ENCODE results near the gene PDE1A. TPM values are rescaled to one million over a fixed set of nuclear protein-coding genes. Genes with fewer than 3 reads are reported as not detected.

Gene PDE1A
- total and polyA plus RNA-seq, 2 of the 13 experiments (the other 11 are each of a cell fraction or from before 2014, with no cell fraction given): not detected

DNA sequence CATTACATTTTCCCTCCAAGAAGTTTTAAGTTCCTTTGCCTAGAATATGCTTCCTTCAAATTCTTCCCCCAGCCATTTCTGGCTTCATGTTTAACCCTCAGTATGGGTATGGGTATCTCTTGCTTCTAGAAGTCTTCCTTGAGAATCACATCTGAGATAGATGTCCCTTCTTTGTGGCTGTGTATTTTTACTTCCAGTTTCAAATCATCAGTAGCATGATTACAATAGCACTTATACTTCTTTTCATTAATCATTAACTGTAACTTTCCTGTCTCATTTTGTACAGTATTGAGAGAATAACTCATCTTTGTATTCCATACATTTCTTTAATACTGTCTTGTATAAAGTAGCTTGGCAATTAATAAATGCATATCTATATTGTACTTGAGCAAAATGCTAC is 17.3 kb upstream of the PDE1A start (continued):
- TF ChIP-seq, protein P1, sequence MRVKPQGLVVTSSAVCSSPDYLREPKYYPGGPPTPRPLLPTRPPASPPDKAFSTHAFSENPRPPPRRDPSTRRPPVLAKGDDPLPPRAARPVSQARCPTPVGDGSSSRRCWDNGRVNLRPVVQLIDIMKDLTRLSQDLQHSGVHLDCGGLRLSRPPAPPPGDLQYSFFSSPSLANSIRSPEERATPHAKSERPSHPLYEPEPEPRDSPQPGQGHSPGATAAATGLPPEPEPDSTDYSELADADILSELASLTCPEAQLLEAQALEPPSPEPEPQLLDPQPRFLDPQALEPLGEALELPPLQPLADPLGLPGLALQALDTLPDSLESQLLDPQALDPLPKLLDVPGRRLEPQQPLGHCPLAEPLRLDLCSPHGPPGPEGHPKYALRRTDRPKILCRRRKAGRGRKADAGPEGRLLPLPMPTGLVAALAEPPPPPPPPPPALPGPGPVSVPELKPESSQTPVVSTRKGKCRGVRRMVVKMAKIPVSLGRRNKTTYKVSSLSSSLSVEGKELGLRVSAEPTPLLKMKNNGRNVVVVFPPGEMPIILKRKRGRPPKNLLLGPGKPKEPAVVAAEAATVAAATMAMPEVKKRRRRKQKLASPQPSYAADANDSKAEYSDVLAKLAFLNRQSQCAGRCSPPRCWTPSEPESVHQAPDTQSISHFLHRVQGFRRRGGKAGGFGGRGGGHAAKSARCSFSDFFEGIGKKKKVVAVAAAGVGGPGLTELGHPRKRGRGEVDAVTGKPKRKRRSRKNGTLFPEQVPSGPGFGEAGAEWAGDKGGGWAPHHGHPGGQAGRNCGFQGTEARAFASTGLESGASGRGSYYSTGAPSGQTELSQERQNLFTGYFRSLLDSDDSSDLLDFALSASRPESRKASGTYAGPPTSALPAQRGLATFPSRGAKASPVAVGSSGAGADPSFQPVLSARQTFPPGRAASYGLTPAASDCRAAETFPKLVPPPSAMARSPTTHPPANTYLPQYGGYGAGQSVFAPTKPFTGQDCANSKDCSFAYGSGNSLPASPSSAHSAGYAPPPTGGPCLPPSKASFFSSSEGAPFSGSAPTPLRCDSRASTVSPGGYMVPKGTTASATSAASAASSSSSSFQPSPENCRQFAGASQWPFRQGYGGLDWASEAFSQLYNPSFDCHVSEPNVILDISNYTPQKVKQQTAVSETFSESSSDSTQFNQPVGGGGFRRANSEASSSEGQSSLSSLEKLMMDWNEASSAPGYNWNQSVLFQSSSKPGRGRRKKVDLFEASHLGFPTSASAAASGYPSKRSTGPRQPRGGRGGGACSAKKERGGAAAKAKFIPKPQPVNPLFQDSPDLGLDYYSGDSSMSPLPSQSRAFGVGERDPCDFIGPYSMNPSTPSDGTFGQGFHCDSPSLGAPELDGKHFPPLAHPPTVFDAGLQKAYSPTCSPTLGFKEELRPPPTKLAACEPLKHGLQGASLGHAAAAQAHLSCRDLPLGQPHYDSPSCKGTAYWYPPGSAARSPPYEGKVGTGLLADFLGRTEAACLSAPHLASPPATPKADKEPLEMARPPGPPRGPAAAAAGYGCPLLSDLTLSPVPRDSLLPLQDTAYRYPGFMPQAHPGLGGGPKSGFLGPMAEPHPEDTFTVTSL (CRISPR knock-in tag; IDR thresholded peaks at IDR 0.05; ENCODE audit: borderline replicate concordance): no peak
- no peak for TF ChIP-seq ZNF468 (CRISPR knock-in tag; IDR thresholded peaks at IDR 0.05)
- no peak for TF ChIP-seq MTA3 (CRISPR knock-in tag; IDR thresholded peaks at IDR 0.05)
- no peak for TF ChIP-seq HDAC6 (IDR thresholded peaks at IDR 0.05; ENCODE audit: low read depth, low read length)
- TF ChIP-seq MED8 (CRISPR knock-in tag; IDR thresholded peaks at IDR 0.05; ENCODE audit: insufficient replicate concordance): no peak

DNA sequence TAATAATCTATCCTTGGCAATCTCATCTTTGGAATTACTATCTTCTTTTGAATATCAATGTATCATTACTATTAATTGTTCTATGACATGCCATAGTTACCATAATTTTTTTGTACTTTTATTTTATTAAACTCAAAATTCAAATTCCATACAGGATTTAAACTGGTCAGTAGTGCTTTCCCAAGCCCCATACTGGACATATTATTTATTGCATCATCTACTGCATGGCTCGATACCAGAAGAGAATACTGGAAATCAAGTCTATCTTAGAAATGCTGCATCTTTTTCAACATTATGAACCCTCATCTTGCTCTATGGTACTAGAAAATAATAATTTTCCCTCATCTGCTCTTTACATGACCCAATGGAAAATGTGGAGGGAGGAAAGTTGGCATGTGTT is 9.4 kb upstream of the PDE1A start:
- H4K20me1 ChIP-seq (ENCODE audit: insufficient read depth, low read length): no peaks in the 10 kb centered on the region
- ATAC-seq (no peak), FAIRE-seq (no peak), DNase-seq (ENCODE audit: low spot score) (no peak)
- no TSS peak for BruUV-seq (replicated peaks)
- H3K4me3 ChIP-seq (replicated peaks in 1 of 3; ENCODE audit: insufficient read depth in 1 of 3, low read depth in 2 of 3, low read length in 3 of 3): no peak overlapping the region
- H3K9me3 ChIP-seq (ENCODE audit: low read length): no peaks in the 10 kb centered on the region
- no peaks in the 10 kb centered on the region for H3K79me2 ChIP-seq (ENCODE audit: insufficient read depth, low read length)
- no peak overlapping the region for H3K4me2 ChIP-seq (ENCODE audit: low read depth, low read length)
- H3K27ac ChIP-seq (ENCODE audit: extremely low read length, insufficient read depth, low read length): no peak overlapping the region
- 0% methylated on average over 1 of the region's 1 CpG for WGBS (ENCODE audit: low lambda C conversion rate)
- no peak overlapping the region for H3K9ac ChIP-seq (ENCODE audit: insufficient read depth, low read depth, low read length)
- no peaks in the 10 kb centered on the region for H3K27me3 ChIP-seq (ENCODE audit: control insufficient read depth in 1 of 2, insufficient read depth in 2 of 2, low read length in 2 of 2)
- H2AFZ ChIP-seq (ENCODE audit: low read length): no peak overlapping the region
- in situ Hi-C loops (cut with HindIII; ENCODE audit: extremely low pct_ligation_motif_present, low pct_unique_long_range_greater_than_20kb): no loop called here
- no peaks in the 10 kb centered on the region for H3K36me3 ChIP-seq (replicated peaks in 1 of 2; ENCODE audit: control insufficient read depth in 1 of 2, insufficient read depth in 2 of 2, low read length in 2 of 2)
- no peaks in the 10 kb centered on the region for H3K4me1 ChIP-seq (ENCODE audit: insufficient read depth, low read length)
- TF ChIP-seq, protein P2, sequence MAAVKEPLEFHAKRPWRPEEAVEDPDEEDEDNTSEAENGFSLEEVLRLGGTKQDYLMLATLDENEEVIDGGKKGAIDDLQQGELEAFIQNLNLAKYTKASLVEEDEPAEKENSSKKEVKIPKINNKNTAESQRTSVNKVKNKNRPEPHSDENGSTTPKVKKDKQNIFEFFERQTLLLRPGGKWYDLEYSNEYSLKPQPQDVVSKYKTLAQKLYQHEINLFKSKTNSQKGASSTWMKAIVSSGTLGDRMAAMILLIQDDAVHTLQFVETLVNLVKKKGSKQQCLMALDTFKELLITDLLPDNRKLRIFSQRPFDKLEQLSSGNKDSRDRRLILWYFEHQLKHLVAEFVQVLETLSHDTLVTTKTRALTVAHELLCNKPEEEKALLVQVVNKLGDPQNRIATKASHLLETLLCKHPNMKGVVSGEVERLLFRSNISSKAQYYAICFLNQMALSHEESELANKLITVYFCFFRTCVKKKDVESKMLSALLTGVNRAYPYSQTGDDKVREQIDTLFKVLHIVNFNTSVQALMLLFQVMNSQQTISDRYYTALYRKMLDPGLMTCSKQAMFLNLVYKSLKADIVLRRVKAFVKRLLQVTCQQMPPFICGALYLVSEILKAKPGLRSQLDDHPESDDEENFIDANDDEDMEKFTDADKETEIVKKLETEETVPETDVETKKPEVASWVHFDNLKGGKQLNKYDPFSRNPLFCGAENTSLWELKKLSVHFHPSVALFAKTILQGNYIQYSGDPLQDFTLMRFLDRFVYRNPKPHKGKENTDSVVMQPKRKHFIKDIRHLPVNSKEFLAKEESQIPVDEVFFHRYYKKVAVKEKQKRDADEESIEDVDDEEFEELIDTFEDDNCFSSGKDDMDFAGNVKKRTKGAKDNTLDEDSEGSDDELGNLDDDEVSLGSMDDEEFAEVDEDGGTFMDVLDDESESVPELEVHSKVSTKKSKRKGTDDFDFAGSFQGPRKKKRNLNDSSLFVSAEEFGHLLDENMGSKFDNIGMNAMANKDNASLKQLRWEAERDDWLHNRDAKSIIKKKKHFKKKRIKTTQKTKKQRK (IDR thresholded peaks at IDR 0.05; ENCODE audit: low read length): no peak
- TF ChIP-seq CEBPB (IDR thresholded peaks at IDR 0.05; ENCODE audit: borderline replicate concordance, low read depth, low read length) (peak; percentile 42; the same call in 1 of the 2 replicates), HNRNPUL1 (IDR thresholded peaks at IDR 0.05; ENCODE audit: low read depth, low read length) (no peak)
- TF ChIP-seq, protein P3, sequence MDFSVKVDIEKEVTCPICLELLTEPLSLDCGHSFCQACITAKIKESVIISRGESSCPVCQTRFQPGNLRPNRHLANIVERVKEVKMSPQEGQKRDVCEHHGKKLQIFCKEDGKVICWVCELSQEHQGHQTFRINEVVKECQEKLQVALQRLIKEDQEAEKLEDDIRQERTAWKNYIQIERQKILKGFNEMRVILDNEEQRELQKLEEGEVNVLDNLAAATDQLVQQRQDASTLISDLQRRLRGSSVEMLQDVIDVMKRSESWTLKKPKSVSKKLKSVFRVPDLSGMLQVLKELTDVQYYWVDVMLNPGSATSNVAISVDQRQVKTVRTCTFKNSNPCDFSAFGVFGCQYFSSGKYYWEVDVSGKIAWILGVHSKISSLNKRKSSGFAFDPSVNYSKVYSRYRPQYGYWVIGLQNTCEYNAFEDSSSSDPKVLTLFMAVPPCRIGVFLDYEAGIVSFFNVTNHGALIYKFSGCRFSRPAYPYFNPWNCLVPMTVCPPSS (IDR thresholded peaks at IDR 0.05): no peak
- TF ChIP-seq, protein P4, sequence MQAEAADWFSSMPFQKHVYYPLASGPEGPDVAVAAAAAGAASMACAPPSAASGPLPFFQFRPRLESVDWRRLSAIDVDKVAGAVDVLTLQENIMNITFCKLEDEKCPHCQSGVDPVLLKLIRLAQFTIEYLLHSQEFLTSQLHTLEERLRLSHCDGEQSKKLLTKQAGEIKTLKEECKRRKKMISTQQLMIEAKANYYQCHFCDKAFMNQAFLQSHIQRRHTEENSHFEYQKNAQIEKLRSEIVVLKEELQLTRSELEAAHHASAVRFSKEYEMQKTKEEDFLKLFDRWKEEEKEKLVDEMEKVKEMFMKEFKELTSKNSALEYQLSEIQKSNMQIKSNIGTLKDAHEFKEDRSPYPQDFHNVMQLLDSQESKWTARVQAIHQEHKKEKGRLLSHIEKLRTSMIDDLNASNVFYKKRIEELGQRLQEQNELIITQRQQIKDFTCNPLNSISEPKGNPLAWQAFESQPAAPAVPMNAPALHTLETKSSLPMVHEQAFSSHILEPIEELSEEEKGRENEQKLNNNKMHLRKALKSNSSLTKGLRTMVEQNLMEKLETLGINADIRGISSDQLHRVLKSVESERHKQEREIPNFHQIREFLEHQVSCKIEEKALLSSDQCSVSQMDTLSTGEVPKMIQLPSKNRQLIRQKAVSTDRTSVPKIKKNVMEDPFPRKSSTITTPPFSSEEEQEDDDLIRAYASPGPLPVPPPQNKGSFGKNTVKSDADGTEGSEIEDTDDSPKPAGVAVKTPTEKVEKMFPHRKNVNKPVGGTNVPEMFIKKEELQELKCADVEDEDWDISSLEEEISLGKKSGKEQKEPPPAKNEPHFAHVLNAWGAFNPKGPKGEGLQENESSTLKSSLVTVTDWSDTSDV (CRISPR knock-in tag; IDR thresholded peaks at IDR 0.05): no peak
- ChIA-PET POLR2A (no interaction called here), CTCF (ENCODE audit: low intra/inter-chr PET ratio, low total read pairs) (no interaction called here)
- intact Hi-C loops (cut with micrococcal nuclease; ENCODE audit: unreplicated experiment): no loop called here

Data from HepG2 (cell line).